Measurements from ENCODE around the gene TRIM9. TPM values are rescaled to one million over a fixed set of nuclear protein-coding genes. Genes with fewer than 3 reads are reported as not detected.

Gene TRIM9
- total and polyA plus RNA-seq, 9 donors, result 0.36 to 8.7 (median 1.7) TPM

- no peak for DNase-seq
These were observed 14.3 kb downstream of the TRIM9 start for GRCh38 chr14:51080645-51081044.

DNA sequence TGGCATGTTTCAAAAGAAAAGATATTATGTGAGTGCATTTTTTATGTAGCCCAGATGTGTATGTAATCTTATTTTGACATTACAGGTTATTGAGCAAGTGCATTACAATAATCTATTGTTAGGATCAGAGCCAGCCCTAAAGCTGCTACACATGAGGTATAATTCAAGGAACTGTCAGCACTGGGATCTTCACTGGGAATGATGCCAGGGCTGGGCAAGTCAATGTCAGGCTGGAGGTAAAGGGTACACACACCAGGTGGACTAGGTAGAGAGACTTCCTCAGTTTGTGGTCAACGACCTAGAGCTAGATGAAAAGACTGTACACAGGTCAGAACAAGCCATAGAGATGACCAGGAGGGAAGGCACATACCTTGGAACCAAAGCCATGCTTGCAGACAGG is 15.4 kb downstream of the TRIM9 start:
- Histone ChIP-seq H3K27me3 (no peaks in the 10 kb centered on the region), H3K4me3 (no peak overlapping the region), H3K36me3 (no peaks in the 10 kb centered on the region), H3K27ac (no peak overlapping the region), H3K9me3 (no peaks in the 10 kb centered on the region), H3K4me1 (ENCODE audit: insufficient read depth) (no peaks in the 10 kb centered on the region)
- no peak for DNase-seq
- 22 to 35% (median 35%) methylated on average over 1 of the region's 1 CpG for WGBS, 3 donors
- intact Hi-C loops (cut with DNase I), result no loop called here
- TF ChIP-seq, protein P1, sequence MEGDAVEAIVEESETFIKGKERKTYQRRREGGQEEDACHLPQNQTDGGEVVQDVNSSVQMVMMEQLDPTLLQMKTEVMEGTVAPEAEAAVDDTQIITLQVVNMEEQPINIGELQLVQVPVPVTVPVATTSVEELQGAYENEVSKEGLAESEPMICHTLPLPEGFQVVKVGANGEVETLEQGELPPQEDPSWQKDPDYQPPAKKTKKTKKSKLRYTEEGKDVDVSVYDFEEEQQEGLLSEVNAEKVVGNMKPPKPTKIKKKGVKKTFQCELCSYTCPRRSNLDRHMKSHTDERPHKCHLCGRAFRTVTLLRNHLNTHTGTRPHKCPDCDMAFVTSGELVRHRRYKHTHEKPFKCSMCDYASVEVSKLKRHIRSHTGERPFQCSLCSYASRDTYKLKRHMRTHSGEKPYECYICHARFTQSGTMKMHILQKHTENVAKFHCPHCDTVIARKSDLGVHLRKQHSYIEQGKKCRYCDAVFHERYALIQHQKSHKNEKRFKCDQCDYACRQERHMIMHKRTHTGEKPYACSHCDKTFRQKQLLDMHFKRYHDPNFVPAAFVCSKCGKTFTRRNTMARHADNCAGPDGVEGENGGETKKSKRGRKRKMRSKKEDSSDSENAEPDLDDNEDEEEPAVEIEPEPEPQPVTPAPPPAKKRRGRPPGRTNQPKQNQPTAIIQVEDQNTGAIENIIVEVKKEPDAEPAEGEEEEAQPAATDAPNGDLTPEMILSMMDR (IDR thresholded peaks at IDR 0.05), result no peak
- TF ChIP-seq EP300 (IDR thresholded peaks at IDR 0.05) (no peak), POLR2A (IDR thresholded peaks at IDR 0.05) (no peak)

More at GRCh38 chr14:51080645-51081044, 14.3 kb downstream of the TRIM9 start:
- no peak overlapping the region for H3K4me3 ChIP-seq
- intact Hi-C loops (cut with DNase I), result no loop called here
- H3K36me3 ChIP-seq, result no peaks in the 10 kb centered on the region
- no peak overlapping the region for H3K27ac ChIP-seq
- H3K9me3 ChIP-seq, result no peaks in the 10 kb centered on the region
- WGBS, 3 donors, result 12 to 22% (median 14%) methylated on average over 3 of the region's 3 CpGs
- no peaks in the 10 kb centered on the region for H3K4me1 ChIP-seq (ENCODE audit: insufficient read depth)
- TF ChIP-seq, protein P1 (IDR thresholded peaks at IDR 0.05), result no peak
- no peak for TF ChIP-seq EP300 (IDR thresholded peaks at IDR 0.05)
- TF ChIP-seq POLR2A (IDR thresholded peaks at IDR 0.05), result no peak
- no peaks in the 10 kb centered on the region for H3K27me3 ChIP-seq

GRCh38 chr14:51079085-51079484 is 15.8 kb downstream of the TRIM9 start:
- Histone ChIP-seq H3K4me3 (no peak overlapping the region), H3K27ac (no peak overlapping the region), H3K4me1 (ENCODE audit: insufficient read depth) (no peaks in the 10 kb centered on the region), H3K27me3 (no peaks in the 10 kb centered on the region), H3K9me3 (no peaks in the 10 kb centered on the region), H3K36me3 (no peaks in the 10 kb centered on the region)
- no peak for TF ChIP-seq POLR2A (IDR thresholded peaks at IDR 0.05)
- no peak for TF ChIP-seq EP300 (IDR thresholded peaks at IDR 0.05)
- TF ChIP-seq, protein P1 (IDR thresholded peaks at IDR 0.05), result no peak
- DNase-seq, result no peak
- intact Hi-C loops (cut with DNase I), result no loop called here
- WGBS, 3 donors, result 57 to 71% (median 58%) methylated on average over 1 of the region's 1 CpG

- Histone ChIP-seq H3K9me3 (no peaks in the 10 kb centered on the region), H3K4me1 (ENCODE audit: insufficient read depth) (peaks cover 2% of the 10 kb centered on the region), H3K36me3 (no peaks in the 10 kb centered on the region), H3K27ac (no peak overlapping the region), H3K27me3 (no peaks in the 10 kb centered on the region), H3K4me3 (no peak overlapping the region)
- no peak for TF ChIP-seq POLR2A (IDR thresholded peaks at IDR 0.05)
- no peak for TF ChIP-seq EP300 (IDR thresholded peaks at IDR 0.05)
- TF ChIP-seq, protein P1 (IDR thresholded peaks at IDR 0.05), result no peak
- DNase-seq, result no peak
- intact Hi-C loops (cut with DNase I), result no loop called here
- WGBS, 3 donors, result 92 to 94% (median 94%) methylated on average over 8 of the region's 8 CpGs
These were observed 20.1 kb downstream of the TRIM9 start for GRCh38 chr14:51074701-51075385.

All from ovary (tissue), 9 donors.